Measurements from ENCODE around the gene LIPI.
"Not testable (repeated sequence)": the region's sequence is repeated elsewhere in the genome, so short reads cannot be mapped to it uniquely, and the experiment has no call there.

Gene LIPI

DNA sequence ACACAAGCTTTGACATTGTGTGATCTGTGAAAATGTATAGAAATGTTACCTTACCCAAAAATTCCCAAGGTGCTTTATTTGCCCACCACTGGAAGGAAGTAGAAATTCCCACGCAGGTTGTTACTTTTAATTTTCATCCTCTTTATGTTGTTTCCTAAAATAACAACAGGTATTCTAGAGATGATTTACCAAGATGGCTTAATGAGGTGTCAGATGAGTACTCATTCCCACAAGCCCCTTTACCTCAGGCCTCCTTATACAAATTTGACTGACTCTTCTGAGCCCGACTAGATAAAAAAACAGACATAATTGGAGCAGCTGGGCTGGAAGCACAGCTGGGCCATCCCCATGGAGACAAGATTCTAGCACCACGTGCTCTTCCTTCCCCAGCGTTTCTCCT lies 114.6 kb downstream of the LIPI start:
- no peak overlapping the region for H3K27ac ChIP-seq (ENCODE audit: low read depth, low read length)
- H3K9me3 ChIP-seq (ENCODE audit: insufficient read depth, low read length): no peaks in the 10 kb centered on the region
- no peaks in the 10 kb centered on the region for H3K27me3 ChIP-seq (ENCODE audit: low read length)
- TF ChIP-seq EZH2phosphoT487 (conservative IDR thresholded peaks at IDR 0.05; ENCODE audit: low read length): no peak
- TF ChIP-seq, protein P1, sequence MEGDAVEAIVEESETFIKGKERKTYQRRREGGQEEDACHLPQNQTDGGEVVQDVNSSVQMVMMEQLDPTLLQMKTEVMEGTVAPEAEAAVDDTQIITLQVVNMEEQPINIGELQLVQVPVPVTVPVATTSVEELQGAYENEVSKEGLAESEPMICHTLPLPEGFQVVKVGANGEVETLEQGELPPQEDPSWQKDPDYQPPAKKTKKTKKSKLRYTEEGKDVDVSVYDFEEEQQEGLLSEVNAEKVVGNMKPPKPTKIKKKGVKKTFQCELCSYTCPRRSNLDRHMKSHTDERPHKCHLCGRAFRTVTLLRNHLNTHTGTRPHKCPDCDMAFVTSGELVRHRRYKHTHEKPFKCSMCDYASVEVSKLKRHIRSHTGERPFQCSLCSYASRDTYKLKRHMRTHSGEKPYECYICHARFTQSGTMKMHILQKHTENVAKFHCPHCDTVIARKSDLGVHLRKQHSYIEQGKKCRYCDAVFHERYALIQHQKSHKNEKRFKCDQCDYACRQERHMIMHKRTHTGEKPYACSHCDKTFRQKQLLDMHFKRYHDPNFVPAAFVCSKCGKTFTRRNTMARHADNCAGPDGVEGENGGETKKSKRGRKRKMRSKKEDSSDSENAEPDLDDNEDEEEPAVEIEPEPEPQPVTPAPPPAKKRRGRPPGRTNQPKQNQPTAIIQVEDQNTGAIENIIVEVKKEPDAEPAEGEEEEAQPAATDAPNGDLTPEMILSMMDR (IDR thresholded peaks at IDR 0.05; ENCODE audit: insufficient read depth, low read length, poor library complexity, severe bottlenecking): no peak
- H3F3A ChIP-seq (ENCODE audit: insufficient read depth): no peaks in the 10 kb centered on the region
- no peak overlapping the region for H3K9ac ChIP-seq (ENCODE audit: low read length)
- no peaks in the 10 kb centered on the region for H3K36me3 ChIP-seq (ENCODE audit: low read length)
- no peaks in the 10 kb centered on the region for H3K9me2 ChIP-seq (replicated peaks; ENCODE audit: insufficient read depth, low read length)
- H3K79me2 ChIP-seq (ENCODE audit: insufficient read depth, low read length): no peaks in the 10 kb centered on the region
- no peaks in the 10 kb centered on the region for H4K20me1 ChIP-seq (ENCODE audit: low read depth, low read length)
- no peak overlapping the region for H3K4me3 ChIP-seq (ENCODE audit: insufficient read depth, low read length, poor library complexity, severe bottlenecking)
- no peak overlapping the region for H3K4me2 ChIP-seq (ENCODE audit: low read depth, low read length, poor library complexity, severe bottlenecking)
- no peak overlapping the region for H2AFZ ChIP-seq (ENCODE audit: low read depth, low read length, severe bottlenecking)

DNA sequence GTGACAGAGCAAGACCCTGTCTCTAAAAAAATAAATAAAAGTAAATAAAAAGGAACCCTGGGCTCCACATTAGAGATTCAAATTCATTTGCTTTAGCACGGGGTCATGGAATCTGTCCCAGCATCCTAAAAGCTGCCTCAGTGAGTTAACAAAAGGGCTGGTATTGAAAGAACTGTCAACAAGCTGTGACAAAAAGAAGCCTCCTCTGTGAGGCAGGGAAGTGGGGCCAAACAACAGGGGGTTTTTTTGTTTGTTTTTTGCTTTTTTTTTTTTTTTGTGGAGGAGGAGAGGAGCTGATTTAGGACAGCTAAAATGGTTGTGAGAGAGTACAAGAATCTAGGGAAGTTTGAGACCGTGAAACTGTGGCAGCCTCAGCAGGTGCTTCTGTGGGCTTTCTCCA lies 115.7 kb downstream of the LIPI start:
- TF ChIP-seq, protein P1 (IDR thresholded peaks at IDR 0.05; ENCODE audit: insufficient read depth, low read length, poor library complexity, severe bottlenecking): no peak
- no peak for TF ChIP-seq EZH2phosphoT487 (conservative IDR thresholded peaks at IDR 0.05; ENCODE audit: low read length)
- H3K4me2 ChIP-seq (ENCODE audit: low read depth, low read length, poor library complexity, severe bottlenecking): no peak overlapping the region
- H3K4me3 ChIP-seq (ENCODE audit: insufficient read depth, low read length, poor library complexity, severe bottlenecking): no peak overlapping the region
- no peaks in the 10 kb centered on the region for H3K9me2 ChIP-seq (replicated peaks; ENCODE audit: insufficient read depth, low read length)
- no peaks in the 10 kb centered on the region for H3K36me3 ChIP-seq (ENCODE audit: low read length)
- H3K9me3 ChIP-seq (ENCODE audit: insufficient read depth, low read length): no peaks in the 10 kb centered on the region
- no peaks in the 10 kb centered on the region for H4K20me1 ChIP-seq (ENCODE audit: low read depth, low read length)
- no peaks in the 10 kb centered on the region for H3F3A ChIP-seq (ENCODE audit: insufficient read depth)
- no peaks in the 10 kb centered on the region for H3K27me3 ChIP-seq (ENCODE audit: low read length)
- H3K27ac ChIP-seq (ENCODE audit: low read depth, low read length): no peak overlapping the region
- no peak overlapping the region for H3K9ac ChIP-seq (ENCODE audit: low read length)
- H2AFZ ChIP-seq (ENCODE audit: low read depth, low read length, severe bottlenecking): no peak overlapping the region
- H3K79me2 ChIP-seq (ENCODE audit: insufficient read depth, low read length): no peaks in the 10 kb centered on the region

DNA sequence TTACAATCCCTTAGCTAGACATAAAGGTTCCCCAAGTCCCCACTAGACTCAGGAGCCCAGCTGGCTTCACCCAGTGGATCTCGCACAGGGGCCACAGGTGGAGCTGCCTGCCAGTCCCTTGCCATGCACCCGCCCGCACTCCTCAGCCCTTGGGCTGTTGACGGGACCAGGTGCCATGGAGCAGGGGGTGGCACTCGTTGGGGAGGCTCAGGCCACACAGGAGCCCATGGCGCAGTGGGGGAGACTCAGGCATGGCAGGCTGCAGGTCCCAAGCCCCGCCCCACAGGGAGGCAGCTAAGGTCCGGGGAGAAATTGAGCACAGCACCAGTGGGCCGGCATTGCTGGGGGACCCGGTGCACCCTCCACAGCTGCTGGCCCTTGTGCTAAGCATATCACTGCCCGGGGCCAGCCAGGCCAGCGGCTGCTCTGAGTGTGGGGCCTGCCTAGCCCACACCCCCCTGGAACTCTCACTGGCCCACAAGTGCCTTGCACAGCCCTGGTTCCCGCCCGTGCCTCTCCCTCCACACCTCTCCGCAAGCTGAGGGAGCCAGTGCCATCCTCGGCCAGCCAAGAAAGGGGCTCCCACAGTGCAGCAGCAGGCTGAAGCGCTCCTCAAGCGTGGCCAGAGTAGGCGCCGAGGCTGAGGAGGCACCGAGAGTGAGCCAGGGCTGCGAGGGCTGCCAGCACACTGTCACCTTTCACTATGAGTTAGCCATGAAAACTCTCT lies 117.8 kb downstream of the LIPI start:
- no peaks in the 10 kb centered on the region for H3K9me3 ChIP-seq (ENCODE audit: insufficient read depth, low read length)
- no peak overlapping the region for H3K27ac ChIP-seq (ENCODE audit: low read depth, low read length)
- no peaks in the 10 kb centered on the region for H4K20me1 ChIP-seq (ENCODE audit: low read depth, low read length)
- H3K36me3 ChIP-seq (ENCODE audit: low read length): no peaks in the 10 kb centered on the region
- H3F3A ChIP-seq (ENCODE audit: insufficient read depth): no peaks in the 10 kb centered on the region
- TF ChIP-seq, protein P1 (IDR thresholded peaks at IDR 0.05; ENCODE audit: insufficient read depth, low read length, poor library complexity, severe bottlenecking): no peak
- no peak for TF ChIP-seq EZH2phosphoT487 (conservative IDR thresholded peaks at IDR 0.05; ENCODE audit: low read length)
- no peak overlapping the region for H3K4me3 ChIP-seq (ENCODE audit: insufficient read depth, low read length, poor library complexity, severe bottlenecking)
- no peak overlapping the region for H2AFZ ChIP-seq (ENCODE audit: low read depth, low read length, severe bottlenecking)
- H3K4me2 ChIP-seq (ENCODE audit: low read depth, low read length, poor library complexity, severe bottlenecking): no peak overlapping the region
- H3K9ac ChIP-seq (ENCODE audit: low read length): no peak overlapping the region
- no peaks in the 10 kb centered on the region for H3K27me3 ChIP-seq (ENCODE audit: low read length)
- H3K9me2 ChIP-seq (replicated peaks; ENCODE audit: insufficient read depth, low read length): no peaks in the 10 kb centered on the region
- H3K79me2 ChIP-seq (ENCODE audit: insufficient read depth, low read length): no peaks in the 10 kb centered on the region

DNA sequence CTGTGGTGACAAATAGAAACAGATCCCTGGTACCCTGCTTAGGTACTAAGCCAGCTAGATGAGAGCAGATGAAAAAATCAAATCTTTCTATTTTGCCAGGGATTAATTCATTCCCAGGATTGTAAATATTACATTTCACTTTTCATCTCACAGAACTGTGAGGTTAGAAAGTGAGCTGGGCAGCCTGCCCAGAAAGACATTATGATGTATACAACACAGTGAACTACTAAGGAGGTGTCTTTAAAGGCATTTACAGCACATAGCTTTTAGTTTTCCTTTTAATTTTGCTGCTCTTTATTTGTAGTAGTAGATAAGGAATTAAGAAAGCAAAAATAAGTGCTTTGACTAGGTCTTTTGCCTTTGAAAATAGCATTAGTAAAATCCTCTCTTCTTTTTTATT lies 120.6 kb downstream of the LIPI start:
- H3K9me2 ChIP-seq (replicated peaks; ENCODE audit: insufficient read depth, low read length); H3K79me2 ChIP-seq (ENCODE audit: insufficient read depth, low read length); H2AFZ ChIP-seq (ENCODE audit: low read depth, low read length, severe bottlenecking); H3K4me2 ChIP-seq (ENCODE audit: low read depth, low read length, poor library complexity, severe bottlenecking); H3K9me3 ChIP-seq (ENCODE audit: insufficient read depth, low read length); H3K27me3 ChIP-seq (ENCODE audit: low read length); H3K9ac ChIP-seq (ENCODE audit: low read length); H3F3A ChIP-seq (ENCODE audit: insufficient read depth); H4K20me1 ChIP-seq (ENCODE audit: low read depth, low read length); H3K36me3 ChIP-seq (ENCODE audit: low read length); H3K4me3 ChIP-seq (ENCODE audit: insufficient read depth, low read length, poor library complexity, severe bottlenecking); H3K27ac ChIP-seq (ENCODE audit: low read depth, low read length): not testable (repeated sequence)
